ENCODE measurements around the gene WFDC5.
"Not testable (repeated sequence)": the region's sequence is repeated elsewhere in the genome, so short reads cannot be mapped to it uniquely, and the experiment has no call there.

Gene WFDC5, protein sequence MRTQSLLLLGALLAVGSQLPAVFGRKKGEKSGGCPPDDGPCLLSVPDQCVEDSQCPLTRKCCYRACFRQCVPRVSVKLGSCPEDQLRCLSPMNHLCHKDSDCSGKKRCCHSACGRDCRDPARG

DNA sequence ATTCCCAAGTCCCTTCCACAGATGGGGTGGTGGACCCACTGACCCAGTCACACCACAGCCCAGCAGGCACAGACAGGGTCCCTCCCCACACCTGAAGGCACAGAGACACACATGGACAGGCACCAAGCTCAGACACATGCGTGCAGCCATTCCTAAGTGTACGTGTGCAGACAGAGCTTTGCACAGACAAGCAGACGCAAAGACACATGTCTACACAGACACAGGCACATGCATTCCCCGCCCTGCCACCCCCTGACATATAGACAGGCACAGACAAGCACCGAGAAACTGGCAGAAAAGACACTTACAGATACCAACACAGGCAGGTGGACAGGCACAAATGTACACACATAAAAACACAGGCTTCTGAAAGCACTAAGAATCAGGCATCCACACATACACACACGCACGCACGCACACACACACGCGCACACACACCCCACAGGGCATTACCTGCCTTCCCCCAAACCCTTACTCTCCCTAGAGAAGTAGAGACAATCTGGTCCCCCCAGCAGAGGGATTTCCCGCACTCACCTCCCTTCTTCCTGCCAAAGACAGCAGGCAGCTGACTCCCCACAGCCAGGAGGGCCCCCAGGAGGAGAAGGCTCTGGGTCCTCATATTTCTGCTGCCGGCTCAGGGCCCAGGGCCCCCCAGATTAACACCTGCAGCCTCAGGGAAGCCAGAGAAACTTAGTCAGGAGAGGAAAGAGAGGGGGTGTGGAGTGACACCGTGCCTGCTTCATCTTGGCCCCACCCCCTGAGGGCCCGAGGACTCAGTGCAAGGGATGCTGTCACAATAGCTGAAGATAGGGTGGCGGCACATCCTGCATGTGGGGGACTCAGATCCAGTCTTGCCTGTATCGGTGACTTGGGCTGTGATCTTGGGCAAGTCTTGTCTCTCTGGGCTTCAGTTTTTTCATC is at the start of gene WFDC5:
WFDC5 (minus strand) TSS at position 710 of the 921 bp plus-strand sequence; CDS start at position 619, 91 bp downstream.
- no peak for DNase-seq

DNA sequence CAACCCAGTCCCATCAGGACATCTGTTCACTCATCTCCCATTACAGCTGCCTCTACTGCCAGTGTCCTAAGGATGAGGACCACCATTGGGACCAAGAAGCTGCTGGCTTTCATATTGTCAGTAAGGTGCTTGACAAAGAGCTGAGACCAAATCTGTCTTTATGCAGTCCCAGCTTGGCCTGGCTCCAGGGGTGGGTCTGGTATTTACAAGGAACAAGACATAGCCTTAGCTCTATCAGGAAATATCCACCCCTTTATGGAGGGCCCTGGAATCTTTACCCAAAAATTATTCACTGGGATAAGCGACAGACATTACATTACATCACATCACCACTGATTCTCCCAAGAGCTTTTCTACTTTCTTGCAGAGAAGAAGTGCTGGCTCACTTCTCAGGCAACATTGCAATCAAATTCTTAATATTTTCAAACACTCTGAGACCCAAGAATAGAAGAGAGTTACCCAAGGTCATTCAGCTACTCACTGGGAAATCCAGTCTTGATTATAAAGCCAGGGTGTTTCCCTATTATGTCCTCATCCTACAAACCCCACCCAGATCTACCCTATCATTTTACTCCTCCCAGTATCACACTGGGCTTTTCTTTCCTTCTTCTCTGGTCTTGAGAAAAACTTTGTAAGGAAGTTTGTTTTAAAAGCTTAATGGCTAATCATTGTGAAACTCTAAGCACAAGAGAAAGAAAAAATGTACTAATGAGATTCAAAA is 48.3 kb upstream of the WFDC5 start:
- DNase-seq = no peak

DNA sequence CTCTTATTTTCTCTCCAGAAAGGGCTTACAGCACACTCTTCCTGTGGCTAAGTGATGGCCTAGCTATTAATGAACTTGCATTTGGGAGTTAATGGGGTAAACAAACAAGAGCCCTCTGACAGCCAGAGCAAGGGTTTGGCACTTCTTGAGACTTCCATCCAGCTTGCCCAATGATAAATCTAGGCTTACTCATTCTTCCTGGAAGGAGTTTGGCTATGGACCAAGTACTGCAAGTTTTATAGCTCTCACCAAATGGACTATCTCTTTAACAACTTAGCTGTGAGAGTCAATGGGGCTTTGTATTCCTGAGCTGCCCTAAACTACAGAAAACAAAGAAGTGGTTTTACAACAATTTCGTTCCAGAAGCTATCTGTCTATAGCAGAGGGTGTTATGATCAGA is 43.0 kb upstream of the WFDC5 start:
- no peak for DNase-seq

DNA sequence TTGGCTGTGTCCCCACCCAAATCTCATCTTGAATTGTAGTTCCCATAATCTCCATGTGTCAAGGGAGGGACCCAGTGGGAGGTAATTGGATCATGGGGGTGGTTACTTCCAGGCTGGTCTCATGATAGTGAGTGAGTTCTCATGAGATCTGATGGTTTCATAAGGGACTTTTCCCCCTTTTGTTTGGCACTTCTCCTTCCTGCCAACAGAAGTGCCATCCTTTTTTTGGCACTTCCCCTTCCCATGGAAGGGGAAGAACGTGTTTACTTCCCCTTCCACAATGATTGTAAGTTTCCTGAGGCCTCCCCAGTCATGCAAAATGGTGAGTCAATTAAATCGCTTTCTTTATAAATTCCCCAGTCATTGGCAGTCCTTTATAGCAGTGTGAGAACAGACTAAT is 41.7 kb upstream of the WFDC5 start:
- no peak for DNase-seq

DNA sequence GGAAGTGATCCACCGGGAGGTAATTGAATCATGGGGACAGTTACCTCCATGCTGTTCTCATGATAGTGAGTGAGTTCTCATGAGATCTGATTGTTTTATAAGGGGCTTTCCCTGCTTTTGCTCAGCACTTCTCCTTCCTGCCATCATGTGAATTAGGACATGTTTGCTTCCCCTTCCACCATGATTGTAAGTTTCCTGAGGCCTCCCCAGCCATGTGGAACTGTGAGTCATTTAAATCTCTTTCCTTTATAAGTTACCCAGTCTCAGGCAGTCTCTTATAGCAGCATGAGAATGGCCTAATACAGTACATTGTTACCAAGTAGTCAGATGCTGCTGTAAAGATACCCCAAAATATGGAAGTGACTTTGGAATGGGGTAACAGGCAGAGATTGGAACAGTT is 39.8 kb upstream of the WFDC5 start:
- DNase-seq = not testable (repeated sequence)

DNA sequence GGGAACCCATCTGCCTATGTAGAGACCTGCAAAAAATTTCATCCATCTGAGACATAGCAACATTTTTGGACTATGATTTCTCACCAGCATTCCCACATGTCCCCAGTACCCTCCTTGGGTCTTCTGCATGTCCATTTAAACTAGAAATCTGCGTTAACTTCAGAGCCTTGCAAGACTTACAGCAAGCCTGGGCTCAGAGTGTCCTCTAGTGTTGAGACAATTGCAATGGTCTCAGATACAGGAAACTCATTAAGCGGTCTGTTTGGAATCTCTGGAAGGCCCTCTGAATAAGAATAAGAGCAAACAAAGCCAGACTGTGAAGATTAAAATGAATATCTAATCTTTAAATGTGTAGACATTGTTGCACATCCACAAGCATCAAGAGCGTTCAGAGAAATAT is 39.2 kb upstream of the WFDC5 start:
- no peak for DNase-seq

DNA sequence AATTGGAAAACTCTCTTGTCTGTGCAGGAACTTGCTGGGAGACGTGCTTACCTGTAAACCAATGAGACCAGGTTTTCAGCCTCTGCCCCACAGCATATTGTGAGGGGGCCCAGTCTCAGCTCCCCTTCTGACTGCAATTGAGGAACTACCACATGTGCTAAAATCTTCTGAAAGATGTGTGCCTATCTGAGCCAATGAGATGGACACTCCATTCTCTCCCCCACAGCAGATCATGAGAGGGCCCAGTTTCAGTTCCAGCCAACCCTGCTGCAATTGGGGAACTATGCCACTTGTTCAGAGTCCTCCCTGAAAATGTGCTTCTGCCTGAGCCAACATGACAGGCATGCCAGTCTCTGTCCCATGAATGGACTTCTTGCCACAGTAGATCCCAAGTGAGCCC is 38.8 kb upstream of the WFDC5 start:
- DNase-seq = no peak

DNA sequence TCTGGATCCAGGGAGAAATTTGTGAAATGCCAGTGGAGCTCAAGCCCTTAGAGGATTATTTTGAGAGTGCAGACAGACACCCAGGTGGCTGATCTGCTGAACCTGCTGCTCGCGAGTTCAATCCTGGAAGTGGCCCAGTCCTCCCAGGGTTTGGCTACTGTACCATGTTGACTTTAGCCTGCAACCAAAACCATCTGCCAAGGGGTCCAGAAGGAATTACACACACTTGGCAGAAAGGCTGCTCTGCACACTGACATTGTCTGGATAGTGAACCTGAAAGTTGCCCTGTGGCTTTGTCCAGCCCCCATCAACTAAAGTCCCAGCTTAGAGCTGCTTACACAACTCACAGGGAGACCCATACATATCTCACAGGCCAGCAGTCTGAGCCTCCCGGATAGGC is 38.2 kb upstream of the WFDC5 start:
- DNase-seq = no peak

DNA sequence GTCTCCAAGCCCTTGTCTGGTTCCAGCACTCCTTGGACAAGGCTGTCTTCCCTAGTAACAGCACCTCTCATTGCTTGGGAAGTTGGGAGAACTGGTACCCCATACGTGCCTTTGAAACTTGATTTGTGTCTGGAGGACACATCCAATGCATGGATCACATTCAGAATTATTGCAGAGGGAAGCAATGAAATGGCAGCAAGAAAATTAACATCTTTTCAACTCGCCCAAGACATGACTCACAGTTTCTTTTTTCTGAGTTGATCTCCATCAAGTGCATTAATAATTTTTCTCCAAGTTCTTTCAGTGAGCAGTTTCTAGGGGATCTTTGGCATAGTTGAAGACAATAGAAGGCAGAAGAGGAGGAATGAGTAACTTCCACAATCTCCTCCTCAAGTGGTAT is 37.4 kb upstream of the WFDC5 start:
- no peak for DNase-seq

DNA sequence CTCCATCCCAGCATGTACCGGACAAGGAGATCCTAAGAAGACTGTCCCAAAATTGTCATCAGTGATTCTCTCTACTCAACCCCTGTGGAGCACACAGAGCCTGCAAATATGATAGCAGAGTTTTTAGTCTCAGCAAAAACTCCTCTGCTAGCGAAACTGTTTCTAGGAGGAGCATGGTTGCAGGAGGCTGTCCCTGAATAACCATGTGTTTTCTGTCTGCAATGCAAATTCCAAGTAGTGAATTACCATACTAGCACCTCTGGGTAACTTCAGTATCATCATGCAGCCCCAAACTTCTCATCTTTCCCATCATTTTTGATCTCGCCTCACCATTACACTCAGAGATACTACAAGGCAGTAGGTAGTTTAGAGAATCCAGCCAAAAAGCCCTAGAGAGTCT is 34.1 kb upstream of the WFDC5 start:
- DNase-seq = no peak

DNA sequence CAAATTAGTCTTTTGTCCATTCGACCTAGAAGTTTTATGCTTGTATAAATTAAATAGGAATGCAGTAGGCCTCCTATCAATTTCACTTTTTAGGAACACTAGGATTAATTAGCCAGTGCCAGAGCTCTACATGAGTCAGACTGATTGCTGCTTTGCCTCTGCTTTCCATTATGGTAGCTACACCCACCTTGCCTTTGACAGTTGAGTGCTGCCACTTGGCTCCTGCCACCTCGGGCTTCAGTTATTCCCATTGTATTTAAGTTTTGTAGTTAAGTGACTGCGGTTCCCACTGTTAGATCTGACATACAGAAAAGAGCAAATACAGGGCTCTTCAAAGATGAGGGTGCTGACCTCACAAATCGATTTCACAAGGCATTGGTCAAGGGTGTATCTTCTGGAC is 25.9 kb upstream of the WFDC5 start:
- no peak for DNase-seq

DNA sequence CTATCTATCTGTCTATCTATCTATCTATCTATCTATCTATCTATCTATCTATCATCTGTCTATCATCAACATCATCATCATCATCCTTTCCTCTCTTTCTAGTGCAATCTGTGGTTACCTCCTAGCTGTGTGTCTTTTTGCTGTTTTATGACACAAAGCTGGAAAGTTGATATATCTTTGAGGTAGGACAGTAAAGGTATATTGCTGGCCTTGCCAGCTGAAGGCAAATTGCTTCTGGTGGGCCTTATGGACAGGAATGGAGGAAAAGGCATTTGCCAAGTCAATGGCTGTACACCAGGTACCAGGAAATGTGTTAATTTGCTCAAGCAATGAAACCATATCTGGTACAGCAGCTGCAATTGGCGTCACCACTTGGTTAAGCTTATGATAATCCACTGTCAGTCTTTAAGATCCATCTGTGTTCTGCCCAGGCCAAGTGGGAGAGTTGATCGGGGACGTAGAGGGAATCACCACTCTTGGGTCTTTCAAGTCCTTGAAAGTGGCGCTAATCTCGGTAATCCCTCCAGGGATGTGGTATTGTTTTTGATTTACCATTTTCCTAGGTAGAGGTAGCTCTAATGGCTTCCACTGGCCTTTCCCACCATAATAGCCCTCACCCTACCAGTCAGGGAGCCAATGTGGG is 24.9 kb upstream of the WFDC5 start:
- not testable (repeated sequence) for DNase-seq

DNA sequence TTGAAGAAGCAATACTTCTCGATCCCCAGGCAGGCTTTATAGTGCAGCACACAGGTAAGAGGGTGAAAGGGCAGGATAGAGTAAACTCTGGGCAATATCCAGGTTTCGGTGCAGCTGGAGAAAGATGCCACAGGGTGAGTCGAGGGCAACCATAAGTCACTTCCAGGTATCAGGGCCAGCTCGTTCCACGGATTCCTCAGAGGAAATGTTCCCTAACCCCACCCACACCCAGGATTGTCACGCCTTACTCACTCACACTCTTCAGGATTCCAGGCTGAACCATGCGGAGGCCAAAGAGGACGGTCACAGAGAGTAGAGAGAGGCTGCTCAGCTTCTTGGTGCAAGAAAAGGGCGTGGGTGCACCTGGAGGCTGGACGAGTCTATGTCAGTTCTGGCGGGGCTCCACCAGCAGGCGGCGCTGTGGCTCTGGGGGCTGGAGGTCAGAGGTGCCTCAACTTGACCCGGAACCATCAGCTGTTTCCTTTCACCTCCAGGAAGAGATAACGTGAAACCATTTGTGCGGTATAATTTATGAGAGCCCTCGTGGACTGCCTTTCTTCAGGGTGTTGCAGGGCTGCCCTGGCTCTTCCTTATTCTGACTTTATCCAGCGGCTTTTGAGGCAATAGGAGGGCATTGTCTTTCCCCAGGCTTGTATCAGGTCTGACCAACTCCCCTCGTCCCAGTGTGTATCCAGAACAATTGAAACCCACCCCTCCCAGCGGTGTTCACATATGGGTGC is 23.8 kb upstream of the WFDC5 start:
- DNase-seq = no peak

DNA sequence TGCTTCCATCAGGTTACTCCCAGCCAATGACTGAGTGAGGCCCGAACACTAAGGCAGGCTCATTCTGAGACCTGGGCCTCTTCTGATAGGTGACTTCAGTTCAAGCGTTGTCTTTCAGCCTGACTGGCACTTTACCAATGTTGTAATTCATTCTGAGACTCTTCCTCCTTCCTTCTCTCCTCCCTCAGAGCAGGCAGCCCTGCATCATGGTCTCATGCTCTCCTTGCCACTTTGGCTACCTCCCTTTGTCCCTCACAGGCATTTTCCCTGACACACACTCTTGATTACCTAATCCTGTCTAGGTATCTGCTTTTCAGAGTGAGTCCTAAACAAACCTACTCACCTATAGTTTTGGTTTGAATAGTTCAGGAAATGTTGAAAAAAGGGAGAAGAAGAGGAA is 21.9 kb upstream of the WFDC5 start:
- no peak for DNase-seq

DNA sequence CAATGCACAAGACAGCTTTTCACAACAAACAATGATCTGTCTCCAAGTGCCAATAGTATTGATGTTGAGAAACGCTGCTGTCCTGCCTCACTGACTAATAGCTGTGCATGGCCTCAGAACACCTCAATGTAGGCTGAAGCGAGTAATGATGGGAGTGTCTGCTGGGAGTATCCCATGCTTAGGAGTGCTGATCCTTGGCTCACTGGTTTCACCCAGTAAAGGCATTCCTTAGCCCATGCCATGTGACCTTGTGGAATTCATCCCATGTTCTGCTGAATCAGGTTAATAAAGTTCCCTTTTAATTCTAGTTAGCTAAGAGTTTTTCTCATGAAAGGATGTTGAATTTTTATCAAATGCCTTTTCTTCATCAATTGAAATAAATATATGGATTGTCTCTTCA is 13.1 kb upstream of the WFDC5 start:
- DNase-seq = no peak

DNA sequence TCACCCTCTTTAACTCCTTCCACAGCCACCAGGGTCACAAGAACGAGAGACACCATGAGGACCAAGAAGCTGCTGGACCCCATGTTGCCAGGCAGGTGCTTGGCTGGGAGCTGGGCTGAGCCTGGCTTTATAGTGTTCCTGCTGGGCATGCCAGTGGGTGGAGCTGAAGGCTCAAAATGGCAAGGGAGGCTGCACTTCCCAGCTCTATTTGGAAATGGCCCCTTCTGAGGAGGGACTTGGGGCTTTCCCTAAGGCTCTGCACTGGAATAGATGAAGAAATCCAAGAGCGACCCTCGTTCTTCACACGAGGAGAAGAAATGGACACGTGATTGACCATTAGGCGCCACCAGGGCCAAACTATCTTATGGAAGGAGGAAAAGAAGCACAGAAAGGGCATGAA is 9.4 kb upstream of the WFDC5 start, which contains the start of gene WFDC12:
WFDC12 (minus strand) TSS at position 101 of the 400 bp plus-strand sequence; CDS start at position 83, 18 bp downstream.
- no peak for DNase-seq

DNA sequence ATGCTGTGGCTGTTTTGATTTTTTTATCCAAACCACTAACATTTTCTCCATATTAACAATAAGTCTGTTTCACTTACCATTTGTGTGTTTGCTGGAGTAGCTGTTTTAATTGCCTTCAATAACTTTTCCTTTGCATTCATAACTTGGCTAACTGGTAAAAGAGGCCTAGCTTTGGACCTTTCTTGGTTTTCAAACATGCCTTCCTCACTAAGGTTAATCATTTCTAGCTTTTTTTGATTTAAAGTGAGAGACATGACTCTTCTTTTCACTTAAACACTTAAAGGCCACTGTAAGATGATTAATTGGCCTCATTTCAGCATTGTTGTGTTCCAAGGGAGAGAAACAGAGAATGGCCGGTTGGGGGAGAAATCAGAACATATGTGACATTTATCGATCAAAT is 6.4 kb upstream of the WFDC5 start:
- DNase-seq = no peak

DNA sequence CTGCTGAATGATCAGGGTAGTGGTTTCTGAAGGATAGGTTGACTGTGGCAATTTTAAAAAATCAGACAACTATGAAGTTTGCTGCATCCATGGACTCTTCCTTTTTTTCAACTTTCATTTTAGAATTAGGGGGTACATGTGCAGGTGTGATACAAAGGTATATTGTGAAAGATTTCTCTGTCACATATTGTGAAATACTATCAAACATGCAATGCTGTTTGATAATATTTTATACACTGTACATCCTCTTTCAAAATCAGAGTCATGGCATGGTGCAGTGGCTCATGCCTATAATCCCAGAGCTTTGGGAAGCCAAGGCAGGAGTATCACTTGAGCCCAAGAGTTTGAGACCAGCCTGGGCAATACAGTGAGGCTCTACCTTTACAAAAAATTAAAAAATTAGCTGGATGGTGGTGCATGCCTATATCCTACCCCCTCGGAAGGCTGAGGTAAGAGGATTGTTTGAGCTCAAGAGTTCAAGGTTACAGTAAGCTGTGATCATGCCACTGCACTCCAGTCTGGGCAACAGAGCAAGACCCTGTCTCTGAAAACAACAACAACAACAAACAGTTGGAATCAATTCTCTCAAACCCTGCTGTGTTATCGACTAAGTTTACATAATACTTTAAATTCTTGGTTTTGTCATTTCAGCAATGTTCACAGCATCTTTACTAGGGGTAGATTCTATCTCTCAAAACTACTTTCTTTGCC is 4.7 kb upstream of the WFDC5 start:
- no peak for DNase-seq

DNA sequence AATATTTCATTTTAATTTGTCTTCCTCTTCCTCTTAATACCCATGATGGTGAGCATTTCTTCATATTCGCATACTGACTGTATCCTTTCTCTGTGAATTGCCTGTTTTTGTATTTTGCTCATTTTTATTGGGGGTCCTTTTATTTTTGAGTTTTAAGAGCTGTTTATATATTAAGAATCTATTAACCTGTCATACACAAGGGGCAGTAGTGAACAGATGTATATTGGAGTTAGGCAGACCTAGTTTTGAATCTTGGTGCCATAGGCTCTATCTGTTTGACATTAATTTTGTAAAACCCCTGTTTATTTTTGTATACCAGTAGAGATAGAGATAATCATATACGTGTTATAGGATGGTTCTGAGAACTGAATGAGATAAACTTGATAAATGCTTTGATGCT is 3.1 kb upstream of the WFDC5 start:
- DNase-seq = no peak

DNA sequence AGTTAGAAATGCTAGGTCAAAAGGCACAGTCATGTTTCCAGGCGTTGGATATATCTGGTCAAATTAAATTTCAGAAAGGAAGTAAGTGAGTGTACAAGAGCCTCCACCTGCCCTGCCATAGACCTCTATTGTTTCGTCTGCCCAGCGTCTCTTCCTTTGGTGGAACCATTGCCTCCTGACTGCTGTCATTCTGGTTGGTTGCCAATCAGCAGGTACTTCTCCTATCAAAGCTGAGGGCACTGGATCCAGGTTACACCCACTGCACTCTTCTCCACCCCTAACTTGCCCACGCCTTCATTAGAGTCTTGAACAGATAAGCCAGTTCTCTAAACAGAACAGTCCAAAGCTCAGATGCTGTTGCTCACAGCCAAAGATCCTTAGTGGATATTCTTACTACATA is 2.6 kb upstream of the WFDC5 start:
- DNase-seq = no peak

DNA sequence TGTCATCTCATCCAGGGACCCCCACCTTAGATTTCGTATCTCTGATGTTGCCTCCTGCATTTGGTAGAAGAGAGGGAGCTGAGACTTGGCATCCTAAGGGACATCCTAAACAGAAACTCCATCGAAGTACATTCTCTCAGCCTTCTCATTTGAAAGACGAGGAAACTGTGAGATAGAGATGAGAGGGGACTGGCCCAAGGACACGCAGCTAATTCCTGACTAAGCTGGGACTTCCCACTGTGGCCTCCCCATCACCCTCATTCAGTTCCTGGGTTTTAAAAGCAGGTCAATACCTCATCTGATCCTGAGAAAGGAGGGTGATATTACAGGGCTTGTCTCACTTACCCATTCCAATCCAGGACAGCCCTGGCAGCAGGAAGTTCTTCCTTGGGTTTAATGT is 855 bp upstream of the WFDC5 start:
- no peak for DNase-seq

DNA sequence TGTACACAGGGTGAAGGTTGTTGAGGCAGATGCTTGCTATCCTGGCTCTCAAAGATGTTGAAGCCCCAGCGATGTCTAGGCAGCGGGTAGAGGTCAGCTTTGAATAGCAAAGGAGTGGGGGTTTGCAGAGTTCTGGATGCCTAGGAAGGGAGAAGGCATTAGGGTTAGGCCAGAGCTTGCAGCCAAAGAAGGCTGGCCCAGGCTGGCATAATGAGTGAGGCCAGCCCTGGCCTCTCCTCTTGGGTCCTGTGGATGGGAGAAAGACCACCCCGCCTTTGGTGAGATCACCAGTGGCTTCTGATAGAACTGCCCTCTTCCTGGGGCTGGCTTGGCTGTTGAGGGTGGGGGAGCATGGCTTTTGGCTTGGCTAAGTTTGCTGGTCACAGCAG is 406 bp upstream of the WFDC5 start:
- DNase-seq = no peak
